Measurements from ENCODE around the gene CCDC60. TPM values are rescaled to one million over a fixed set of nuclear protein-coding genes. Genes with fewer than 3 reads are reported as not detected.

Gene CCDC60
- total RNA-seq, 1 donor from 2014 or later: not detected

DNA sequence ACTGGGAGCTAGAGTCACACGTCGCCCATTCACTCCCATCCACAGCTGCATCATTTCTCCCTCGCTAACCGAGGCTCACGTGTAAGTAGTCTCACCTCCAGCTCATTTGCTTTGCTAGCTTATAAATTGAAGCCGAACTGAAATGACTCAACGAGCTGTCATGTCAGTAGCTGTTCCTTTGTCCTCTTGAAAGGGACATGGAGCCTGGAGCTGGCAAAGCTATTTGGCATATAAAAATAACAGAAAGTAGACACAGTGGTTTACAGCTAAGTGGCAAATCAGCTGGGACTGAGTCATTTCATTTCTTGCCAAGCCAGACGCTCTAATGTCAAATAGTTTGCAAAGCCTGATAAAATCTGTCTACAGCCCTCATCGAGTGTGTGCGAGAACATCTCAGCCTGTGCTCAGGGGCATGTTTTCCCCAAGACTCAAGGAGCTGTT, 144.6 kb downstream of the CCDC60 start:
- TF ChIP-seq, protein P1, sequence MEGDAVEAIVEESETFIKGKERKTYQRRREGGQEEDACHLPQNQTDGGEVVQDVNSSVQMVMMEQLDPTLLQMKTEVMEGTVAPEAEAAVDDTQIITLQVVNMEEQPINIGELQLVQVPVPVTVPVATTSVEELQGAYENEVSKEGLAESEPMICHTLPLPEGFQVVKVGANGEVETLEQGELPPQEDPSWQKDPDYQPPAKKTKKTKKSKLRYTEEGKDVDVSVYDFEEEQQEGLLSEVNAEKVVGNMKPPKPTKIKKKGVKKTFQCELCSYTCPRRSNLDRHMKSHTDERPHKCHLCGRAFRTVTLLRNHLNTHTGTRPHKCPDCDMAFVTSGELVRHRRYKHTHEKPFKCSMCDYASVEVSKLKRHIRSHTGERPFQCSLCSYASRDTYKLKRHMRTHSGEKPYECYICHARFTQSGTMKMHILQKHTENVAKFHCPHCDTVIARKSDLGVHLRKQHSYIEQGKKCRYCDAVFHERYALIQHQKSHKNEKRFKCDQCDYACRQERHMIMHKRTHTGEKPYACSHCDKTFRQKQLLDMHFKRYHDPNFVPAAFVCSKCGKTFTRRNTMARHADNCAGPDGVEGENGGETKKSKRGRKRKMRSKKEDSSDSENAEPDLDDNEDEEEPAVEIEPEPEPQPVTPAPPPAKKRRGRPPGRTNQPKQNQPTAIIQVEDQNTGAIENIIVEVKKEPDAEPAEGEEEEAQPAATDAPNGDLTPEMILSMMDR (IDR thresholded peaks at IDR 0.05; ENCODE audit: insufficient read depth, low read length, poor library complexity, severe bottlenecking): no peak
- no peaks in the 10 kb centered on the region for H3K27me3 ChIP-seq (ENCODE audit: control insufficient read depth, insufficient read depth, low read length)
- DNase-seq (ENCODE audit: low read depth): no peak

DNA sequence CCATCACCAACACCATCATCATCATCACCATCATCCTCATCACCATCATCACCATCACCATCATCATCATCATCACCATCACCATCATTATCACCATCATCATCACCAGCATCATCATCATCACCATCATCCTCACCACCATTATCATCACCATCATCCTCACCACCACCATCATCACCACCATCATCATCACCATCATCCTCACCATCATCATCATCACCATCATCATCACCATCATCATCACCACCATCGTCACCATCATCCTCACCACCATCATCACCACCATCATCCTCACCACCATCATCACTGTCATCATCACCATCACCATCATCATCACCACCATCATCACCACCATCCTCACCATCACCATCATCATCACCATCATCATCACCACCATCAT, 146.0 kb downstream of the CCDC60 start:
- H3K4me3 ChIP-seq (ENCODE audit: low read depth, low read length): no peak overlapping the region
- H3K36me3 ChIP-seq (ENCODE audit: control insufficient read depth, insufficient read depth, low read length): no peaks in the 10 kb centered on the region
- no peaks in the 10 kb centered on the region for H3K27me3 ChIP-seq (ENCODE audit: control insufficient read depth, insufficient read depth, low read length)
- TF ChIP-seq, protein P1 (IDR thresholded peaks at IDR 0.05; ENCODE audit: insufficient read depth, low read length, poor library complexity, severe bottlenecking): no peak
- DNase-seq (ENCODE audit: low read depth): no peak

More for the DNA sequence above, 144.6 kb downstream of the CCDC60 start:
- Histone ChIP-seq H3K36me3 (ENCODE audit: control insufficient read depth, insufficient read depth, low read length) (no peaks in the 10 kb centered on the region), H3K4me3 (ENCODE audit: low read depth, low read length) (no peak overlapping the region)

DNA sequence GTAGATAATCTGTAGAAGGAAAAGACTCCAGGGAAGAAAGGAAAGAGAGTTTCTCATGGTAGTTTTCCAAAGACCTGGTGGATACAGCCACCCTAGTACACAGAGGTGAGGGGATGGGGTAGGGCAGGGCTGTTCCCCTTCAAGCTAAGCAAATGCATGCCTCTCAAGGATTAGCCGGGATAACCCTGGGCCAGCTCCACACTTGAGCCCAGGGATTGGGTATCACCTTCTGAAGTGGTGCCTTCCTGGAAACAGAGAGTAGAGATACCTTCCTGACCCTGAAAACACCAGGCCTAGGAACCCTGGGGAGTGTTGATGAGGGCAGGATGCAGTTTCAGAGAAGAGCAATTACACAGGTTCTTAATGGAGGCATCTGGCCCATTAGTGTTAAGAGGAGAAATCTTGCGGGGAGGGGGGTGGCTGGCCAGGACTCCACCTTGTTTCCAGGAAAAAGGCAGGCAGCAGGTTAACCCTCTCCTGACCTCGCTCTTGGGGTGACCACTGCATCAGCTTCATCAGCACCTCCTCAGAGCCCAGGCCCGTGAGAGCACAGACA, 152.1 kb downstream of the CCDC60 start:
- TF ChIP-seq, protein P1 (IDR thresholded peaks at IDR 0.05; ENCODE audit: insufficient read depth, low read length, poor library complexity, severe bottlenecking): no peak
- Histone ChIP-seq H3K27me3 (ENCODE audit: control insufficient read depth, insufficient read depth, low read length) (no peaks in the 10 kb centered on the region), H3K4me3 (ENCODE audit: low read depth, low read length) (no peak overlapping the region), H3K36me3 (ENCODE audit: control insufficient read depth, insufficient read depth, low read length) (no peaks in the 10 kb centered on the region)
- DNase-seq (ENCODE audit: low read depth): no peak

DNA sequence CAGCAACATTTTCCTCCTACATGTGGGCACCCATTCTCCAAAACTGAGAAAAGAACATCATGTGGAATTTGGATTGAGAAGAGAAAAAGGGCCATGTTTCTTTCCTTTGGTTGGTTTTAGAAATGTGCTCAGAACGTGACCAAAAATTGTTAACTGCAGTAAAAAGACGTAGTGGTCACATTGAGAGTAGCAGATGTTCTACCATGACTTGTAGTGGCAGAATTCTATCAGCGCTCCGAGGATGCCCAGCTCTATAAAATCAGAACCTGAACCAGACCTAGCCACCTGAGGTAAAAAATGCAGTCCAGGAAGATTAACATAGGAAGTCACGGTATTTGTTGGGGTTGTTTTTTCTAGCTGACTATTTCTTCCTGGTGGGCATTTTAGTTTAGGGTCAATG, 157.3 kb downstream of the CCDC60 start:
- H3K4me3 ChIP-seq (ENCODE audit: low read depth, low read length): no peak overlapping the region
- no peaks in the 10 kb centered on the region for H3K36me3 ChIP-seq (ENCODE audit: control insufficient read depth, insufficient read depth, low read length)
- no peaks in the 10 kb centered on the region for H3K27me3 ChIP-seq (ENCODE audit: control insufficient read depth, insufficient read depth, low read length)
- no peak for DNase-seq (ENCODE audit: low read depth)
- TF ChIP-seq, protein P1 (IDR thresholded peaks at IDR 0.05; ENCODE audit: insufficient read depth, low read length, poor library complexity, severe bottlenecking): no peak

DNA sequence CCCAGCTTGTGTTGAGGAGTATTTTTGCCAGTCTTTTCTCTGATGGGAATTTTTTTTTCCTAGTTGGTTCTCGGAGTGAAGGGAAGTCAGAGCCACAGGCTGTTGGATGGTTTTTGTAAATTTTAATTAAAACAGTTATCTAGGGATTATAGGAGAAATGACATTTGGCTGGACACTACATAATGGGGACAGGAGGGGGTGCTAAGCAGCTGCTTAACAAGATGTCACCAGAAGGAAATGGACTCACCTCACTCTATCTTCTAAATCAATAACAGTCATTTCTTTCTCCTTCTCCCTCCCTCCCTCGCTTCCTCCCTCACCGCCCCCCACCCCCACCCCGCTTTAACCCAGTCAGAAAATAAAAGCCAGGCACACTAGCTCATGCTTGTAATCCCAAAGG, 165.7 kb downstream of the CCDC60 start:
- TF ChIP-seq, protein P1 (IDR thresholded peaks at IDR 0.05; ENCODE audit: insufficient read depth, low read length, poor library complexity, severe bottlenecking): no peak
- Histone ChIP-seq H3K4me3 (ENCODE audit: low read depth, low read length) (no peak overlapping the region), H3K27me3 (ENCODE audit: control insufficient read depth, insufficient read depth, low read length) (no peaks in the 10 kb centered on the region), H3K36me3 (ENCODE audit: control insufficient read depth, insufficient read depth, low read length) (no peaks in the 10 kb centered on the region)
- no peak for DNase-seq (ENCODE audit: low read depth)

DNA sequence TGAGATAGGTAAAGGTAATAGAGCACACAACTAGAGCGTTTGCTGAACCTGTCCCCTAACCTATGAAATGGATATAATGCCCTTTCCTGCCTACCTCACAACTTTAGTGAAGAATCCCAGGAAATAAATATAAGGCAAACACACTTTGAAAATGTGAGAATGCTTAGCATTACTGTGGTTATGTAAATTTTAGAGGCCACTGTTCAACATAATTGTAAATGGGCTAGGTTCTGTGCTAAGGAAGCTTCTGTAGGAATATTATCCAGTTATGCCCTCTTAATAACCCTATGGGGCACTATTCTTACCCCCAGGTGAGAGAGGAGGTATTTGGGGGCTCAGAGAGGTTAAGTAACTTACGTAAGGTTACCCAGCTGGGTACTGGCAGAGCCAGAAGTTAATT, 166.5 kb downstream of the CCDC60 start:
- no peak for DNase-seq (ENCODE audit: low read depth)
- no peaks in the 10 kb centered on the region for H3K27me3 ChIP-seq (ENCODE audit: control insufficient read depth, insufficient read depth, low read length)
- no peak overlapping the region for H3K4me3 ChIP-seq (ENCODE audit: low read depth, low read length)
- no peaks in the 10 kb centered on the region for H3K36me3 ChIP-seq (ENCODE audit: control insufficient read depth, insufficient read depth, low read length)
- TF ChIP-seq, protein P1 (IDR thresholded peaks at IDR 0.05; ENCODE audit: insufficient read depth, low read length, poor library complexity, severe bottlenecking): no peak
